ENCODE measurements around the gene SEMA7A.
A peak's percentile ranks its signal among the peaks of the same experiment; 100 is the strongest.
"Not testable (repeated sequence)": the region's sequence is repeated elsewhere in the genome, so short reads cannot be mapped to it uniquely, and the experiment has no call there.

Gene SEMA7A

DNA sequence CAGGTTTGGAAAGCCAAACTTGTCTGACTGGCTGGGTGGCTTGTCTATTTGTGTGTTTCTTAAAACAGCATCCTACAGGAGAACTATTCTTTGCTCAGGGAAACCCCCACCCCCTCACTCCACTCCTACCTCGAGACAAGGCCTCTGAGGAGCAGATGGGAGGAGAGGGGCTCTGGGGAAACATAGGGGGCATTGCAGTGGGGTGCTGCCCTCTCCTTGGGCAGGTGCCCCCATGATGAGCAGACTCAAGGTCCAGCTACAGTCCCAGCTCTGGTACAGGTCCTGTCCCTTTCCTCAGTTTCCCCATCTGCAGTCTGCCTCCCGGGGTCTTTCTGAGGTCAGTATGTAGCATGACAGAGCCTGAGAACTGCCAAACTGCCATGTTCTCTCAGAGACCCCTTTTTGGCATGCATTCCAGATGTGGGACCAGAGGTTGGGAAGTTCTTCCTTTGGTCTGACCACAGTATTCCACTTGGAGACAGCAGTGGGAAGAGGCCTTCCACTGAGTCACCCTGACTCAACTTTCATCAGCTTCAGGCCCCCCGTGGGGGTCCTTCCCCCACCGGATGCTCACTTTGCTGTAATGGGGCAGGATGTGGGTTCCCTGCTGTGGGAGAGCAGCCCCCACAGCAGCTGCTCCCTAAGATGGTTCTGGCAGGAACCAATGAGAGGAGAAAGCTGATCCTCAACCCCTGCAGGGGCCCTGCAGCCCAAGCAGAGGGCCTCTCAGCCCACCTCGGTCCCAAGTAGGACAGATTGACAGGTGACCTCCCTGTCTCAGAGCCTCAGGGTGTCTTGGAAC lies 34.0 kb downstream of the SEMA7A start:
- DNase-seq = peak; percentile 91

DNA sequence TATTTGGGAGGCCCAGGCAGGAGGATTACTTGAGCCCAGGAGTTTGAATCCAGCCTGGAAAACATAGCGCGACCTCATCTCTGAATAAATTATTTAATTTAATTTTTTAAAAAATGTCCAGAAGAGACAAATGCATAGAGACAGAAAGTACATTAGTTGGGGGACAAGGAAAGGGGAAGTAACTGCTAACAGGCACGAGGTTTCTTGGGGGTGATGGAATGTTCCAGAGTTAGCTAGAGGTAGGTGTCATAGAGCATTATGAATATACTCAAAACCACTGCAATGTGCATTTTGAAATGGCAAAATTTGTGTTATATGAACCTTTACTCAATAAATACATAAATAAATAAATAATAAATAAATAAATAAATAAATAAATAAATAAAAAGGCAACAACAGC lies 34.7 kb downstream of the SEMA7A start:
- DNase-seq = no peak

- no peak for DNase-seq
Measured at GRCh38 chr15:74398183-74398582, 35.6 kb downstream of the SEMA7A start.

GRCh38 chr15:74397239-74398068 lies 36.3 kb downstream of the SEMA7A start:
- no peak for DNase-seq

DNA sequence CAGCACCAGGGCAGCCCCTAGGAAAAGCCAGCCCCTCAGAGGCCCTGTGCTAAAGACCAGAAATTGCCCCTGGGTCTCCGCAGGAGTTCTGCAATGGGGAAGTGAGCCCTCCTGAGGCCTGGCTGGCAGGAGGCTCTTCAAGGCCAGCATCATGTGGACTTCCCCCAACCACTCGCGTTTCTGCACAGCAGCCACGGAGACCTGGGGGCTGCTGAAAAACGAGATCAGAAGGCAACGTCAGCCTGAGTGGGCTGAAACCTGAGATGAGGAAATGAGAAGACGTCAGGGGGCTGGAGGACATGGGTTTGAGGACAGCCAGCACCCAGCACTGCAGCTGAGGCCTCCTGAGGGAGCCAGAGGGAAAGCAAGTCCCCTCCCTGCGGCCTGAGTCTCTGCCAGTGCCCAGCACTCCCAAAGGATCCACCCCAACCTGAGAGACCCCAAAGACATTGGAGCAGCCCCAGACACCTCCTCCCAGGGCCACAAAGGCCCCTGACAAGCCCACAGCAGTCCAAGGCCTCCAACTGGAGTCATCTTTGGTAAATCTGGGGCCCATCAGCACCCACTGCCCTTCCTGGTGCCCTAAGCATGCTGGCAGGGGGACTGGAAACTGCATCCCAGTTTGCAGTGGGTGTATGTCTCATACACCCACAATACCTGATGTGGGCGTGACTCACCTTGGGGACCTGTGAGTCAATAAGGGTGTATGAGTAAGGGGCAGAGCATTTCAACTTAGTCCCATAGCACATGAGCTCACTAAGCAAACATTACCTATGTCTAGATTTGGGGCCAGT lies 37.1 kb downstream of the SEMA7A start:
- DNase-seq = peak; percentile 77

GRCh38 chr15:74396146-74396438 lies 37.7 kb downstream of the SEMA7A start:
- no peak for DNase-seq

- DNase-seq = no peak
Measured at GRCh38 chr15:74395319-74396145, 38.2 kb downstream of the SEMA7A start.

- no peak for DNase-seq
Measured at GRCh38 chr15:74394090-74394846, 39.5 kb downstream of the SEMA7A start.

- DNase-seq = no peak
Measured at GRCh38 chr15:74393423-74393822, 40.3 kb downstream of the SEMA7A start.

DNA sequence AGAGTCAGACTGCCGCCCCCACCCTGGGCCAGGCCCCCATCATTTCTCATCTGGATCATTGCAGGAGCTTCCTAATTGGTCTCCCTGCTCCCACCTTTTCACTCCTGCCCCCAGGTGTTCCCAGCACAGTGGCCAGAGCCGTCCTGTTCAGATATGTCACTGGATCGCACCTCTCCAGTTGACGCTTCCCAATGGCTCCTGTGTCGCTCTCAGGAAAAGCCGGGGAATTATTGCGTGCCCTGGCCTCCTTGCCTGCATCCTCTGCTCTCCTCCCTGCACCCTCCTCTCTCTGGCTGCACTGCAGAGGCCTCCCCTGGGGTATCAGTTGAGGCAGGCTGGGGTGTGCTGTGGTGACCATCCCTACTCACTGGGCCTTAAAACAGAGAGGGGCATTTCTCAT lies 40.9 kb downstream of the SEMA7A start:
- no peak for DNase-seq

- DNase-seq = peak; percentile 78
Measured at GRCh38 chr15:74392451-74392830, 41.3 kb downstream of the SEMA7A start.

- no peak for DNase-seq
Measured at GRCh38 chr15:74391582-74392450, 41.9 kb downstream of the SEMA7A start.

GRCh38 chr15:74390647-74391288 lies 43.0 kb downstream of the SEMA7A start:
- no peak for DNase-seq

DNA sequence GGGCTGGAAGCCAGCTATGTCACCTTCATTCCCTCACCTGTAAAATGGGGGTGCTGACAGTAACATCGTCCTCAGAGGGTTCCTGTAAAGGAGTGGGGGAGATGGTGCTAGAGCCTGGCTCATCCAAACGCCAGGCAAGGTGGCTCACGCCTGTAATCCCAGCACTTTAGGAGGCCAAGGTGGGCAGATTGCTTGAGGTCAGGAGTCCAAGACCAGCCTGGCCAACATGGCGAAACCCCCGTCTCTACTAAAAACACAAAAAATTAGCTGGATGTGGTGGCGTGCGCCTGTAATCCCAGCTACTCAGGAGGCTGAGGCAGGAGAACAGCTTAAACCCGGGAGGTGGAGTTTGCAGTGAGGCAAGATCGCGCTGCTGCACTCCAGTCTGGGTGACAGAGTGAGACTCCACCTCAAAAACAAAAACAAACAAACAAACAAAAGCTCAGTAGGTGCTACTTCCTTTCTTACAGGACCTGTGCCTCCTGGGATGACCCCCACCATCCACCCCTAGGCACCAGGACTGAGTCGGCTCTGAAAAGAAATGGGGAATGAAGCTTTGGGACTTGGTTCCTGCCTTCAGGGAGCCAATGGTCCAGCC lies 43.6 kb downstream of the SEMA7A start:
- DNase-seq = not testable (repeated sequence)

- no peak for DNase-seq
Measured at GRCh38 chr15:74389241-74390048, 44.3 kb downstream of the SEMA7A start.

DNA sequence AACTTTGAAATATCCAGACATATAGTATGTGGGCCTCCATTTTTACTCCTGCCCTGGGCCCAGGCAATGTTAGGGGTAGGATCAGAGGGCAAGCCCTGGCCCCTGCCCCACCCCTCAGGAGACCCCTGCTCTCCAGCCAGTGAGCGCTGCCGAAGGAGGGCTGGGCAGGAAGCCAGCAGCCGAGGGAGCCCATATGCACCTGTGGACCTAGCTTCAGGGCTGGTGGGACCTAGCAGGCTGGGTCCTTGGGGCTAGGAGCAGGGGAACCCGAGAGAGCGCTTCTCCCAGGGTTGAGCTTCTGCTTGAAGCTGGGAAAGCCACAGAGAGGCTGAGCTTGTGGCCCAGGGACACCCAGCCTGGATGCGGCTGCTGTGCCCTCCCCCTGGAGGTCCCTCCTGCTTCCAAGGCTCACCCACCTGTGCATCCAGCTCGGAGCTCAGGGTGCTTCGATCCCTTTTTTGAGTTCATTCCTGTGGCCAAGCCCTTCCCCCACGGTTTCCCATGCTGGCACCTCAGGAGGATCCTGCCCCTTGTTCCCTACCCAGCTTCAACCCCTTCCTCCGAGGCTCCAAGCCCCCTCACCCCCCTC lies 45.3 kb downstream of the SEMA7A start:
- DNase-seq = no peak

GRCh38 chr15:74387621-74388362 lies 46.0 kb downstream of the SEMA7A start:
- DNase-seq = no peak

DNA sequence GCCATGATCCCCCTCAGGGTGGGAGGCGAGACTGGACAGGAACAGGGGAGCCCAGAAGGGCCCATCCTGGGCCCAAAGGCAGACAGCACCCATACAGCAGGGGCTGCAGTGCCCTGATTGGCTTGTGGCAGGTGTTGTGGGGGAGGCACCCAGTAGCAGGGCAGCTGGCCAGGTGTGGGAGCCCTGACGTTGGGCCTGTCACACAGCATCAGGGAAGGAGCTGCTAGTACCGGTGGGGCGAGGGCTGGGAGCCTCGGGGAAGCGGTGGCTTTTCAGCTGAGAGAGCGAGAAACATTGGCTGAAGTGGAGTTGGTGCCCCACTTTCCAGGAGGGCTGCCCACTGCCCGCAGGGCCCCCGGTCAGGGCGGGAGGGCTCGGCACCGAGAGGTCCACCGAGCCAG lies 46.6 kb downstream of the SEMA7A start:
- no peak for DNase-seq

All from fibroblast of skin of abdomen (primary cell).